Suprapubic skin (tissue), 4 donors: Measurements from ENCODE around the gene SUZ12. TPM values are rescaled to one million over a fixed set of nuclear protein-coding genes. Genes with fewer than 3 reads are reported as not detected.
"Not testable (repeated sequence)": the region's sequence is repeated elsewhere in the genome, so short reads cannot be mapped to it uniquely, and the experiment has no call there.

Experiments
- DNase-seq, 2 donors: peaks; one replicate each; pipeline ENCODE4 v3.0.0-alpha.2; 2019; ENCODE audit warnings: low spot score in 2 of 2
- H3K27ac ChIP-seq: fragments of 200-600 bp; sonication (generic); one replicate; pipeline ENCODE4 v1.5.1; 2019
- H3K27me3 ChIP-seq: fragments of 200-600 bp; sonication (generic); one replicate; pipeline ENCODE4 v1.5.1; 2019
- H3K36me3 ChIP-seq: fragments of 200-600 bp; sonication (generic); one replicate; pipeline ENCODE4 v1.5.1; 2019
- H3K4me1 ChIP-seq: fragments of 200-600 bp; sonication (generic); one replicate; pipeline ENCODE4 v1.5.1; 2019
- H3K4me3 ChIP-seq: fragments of 200-600 bp; sonication (generic); one replicate; pipeline ENCODE4 v1.5.1; 2019; ENCODE audit warnings: mild to moderate bottlenecking
- H3K9me3 ChIP-seq: fragments of 200-600 bp; sonication (generic); one replicate; pipeline ENCODE4 v1.5.1; 2019
- EP300 ChIP-seq: sonication (generic); formaldehyde crosslinking; IDR thresholded peaks from one replicate; pipeline ENCODE4 v1.6.1; 2017; ENCODE audit warnings: antibody characterized with exemption
- POLR2A ChIP-seq, 2 donors: fragments of 450-650 bp; IDR thresholded peaks; one replicate each; pipeline ENCODE4 v1.6.1; 2017; ENCODE audit warnings: antibody characterized with exemption in 2 of 2, mild to moderate bottlenecking in 2 of 2, moderate library complexity in 2 of 2
- POLR2AphosphoS5 ChIP-seq, 3 donors: sonication (generic); formaldehyde crosslinking; IDR thresholded peaks; one replicate each; pipeline ENCODE4 v1.6.1; 2017; ENCODE audit warnings: antibody characterized with exemption in 3 of 3
- WGBS: methylation state at CpG from one replicate; pipeline ENCODE4 v1.1.5; 2018; 5-methylcytosine and 5-hydroxymethylcytosine counted together
- total RNA-seq, 4 donors: library from RNA; depleted of rRNA; stranded (reverse); fragments of >200 nt; gene quantifications; one replicate each; pipeline ENCODE4 v1.1.0, GENCODE V29; 2016
- TF ChIP-seq, protein P1 (sequence below), 2 donors: fragments of 200-600 bp in 1 of 2; fragments of 450-650 bp in 1 of 2; sonication (generic) in 1 of 2; IDR thresholded peaks; one replicate each; pipeline ENCODE4 v1.5.1; 2016 to 2019; ENCODE audit warnings: antibody characterized with exemption in 2 of 2, mild to moderate bottlenecking in 1 of 2, moderate library complexity in 1 of 2

The SUZ12 gene
- total RNA-seq, 4 donors from 2014 or later = 11.5 to 24.4 (median 14.9) TPM

GRCh38 chr17:32021615-32021955 is 84.8 kb downstream of the SUZ12 start:
- Histone ChIP-seq H3K27ac (no peak overlapping the region), H3K4me3 (no peak overlapping the region), H3K4me1 (peaks cover 7% of the 10 kb centered on the region), H3K27me3 (no peaks in the 10 kb centered on the region), H3K9me3 (no peaks in the 10 kb centered on the region), H3K36me3 (peaks cover 29% of the 10 kb centered on the region)
- no peak for TF ChIP-seq EP300
- TF ChIP-seq, protein P1, sequence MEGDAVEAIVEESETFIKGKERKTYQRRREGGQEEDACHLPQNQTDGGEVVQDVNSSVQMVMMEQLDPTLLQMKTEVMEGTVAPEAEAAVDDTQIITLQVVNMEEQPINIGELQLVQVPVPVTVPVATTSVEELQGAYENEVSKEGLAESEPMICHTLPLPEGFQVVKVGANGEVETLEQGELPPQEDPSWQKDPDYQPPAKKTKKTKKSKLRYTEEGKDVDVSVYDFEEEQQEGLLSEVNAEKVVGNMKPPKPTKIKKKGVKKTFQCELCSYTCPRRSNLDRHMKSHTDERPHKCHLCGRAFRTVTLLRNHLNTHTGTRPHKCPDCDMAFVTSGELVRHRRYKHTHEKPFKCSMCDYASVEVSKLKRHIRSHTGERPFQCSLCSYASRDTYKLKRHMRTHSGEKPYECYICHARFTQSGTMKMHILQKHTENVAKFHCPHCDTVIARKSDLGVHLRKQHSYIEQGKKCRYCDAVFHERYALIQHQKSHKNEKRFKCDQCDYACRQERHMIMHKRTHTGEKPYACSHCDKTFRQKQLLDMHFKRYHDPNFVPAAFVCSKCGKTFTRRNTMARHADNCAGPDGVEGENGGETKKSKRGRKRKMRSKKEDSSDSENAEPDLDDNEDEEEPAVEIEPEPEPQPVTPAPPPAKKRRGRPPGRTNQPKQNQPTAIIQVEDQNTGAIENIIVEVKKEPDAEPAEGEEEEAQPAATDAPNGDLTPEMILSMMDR (IDR thresholded peaks at IDR 0.05) = no peak
- TF ChIP-seq POLR2AphosphoS5 (IDR thresholded peaks at IDR 0.05) = no peak
- no peak for TF ChIP-seq POLR2A (IDR thresholded peaks at IDR 0.05)
- WGBS = 80% methylated on average over 1 of the region's 7 CpGs
- no peak for DNase-seq

- 93% methylated on average over 3 of the region's 5 CpGs for WGBS
- H3K27ac ChIP-seq, H3K9me3 ChIP-seq, H3K4me1 ChIP-seq, H3K4me3 ChIP-seq, DNase-seq, H3K27me3 ChIP-seq: not testable (repeated sequence)
- peaks cover 29% of the 10 kb centered on the region for H3K36me3 ChIP-seq
These were observed 85.7 kb downstream of the SUZ12 start for GRCh38 chr17:32022554-32022953.

DNA sequence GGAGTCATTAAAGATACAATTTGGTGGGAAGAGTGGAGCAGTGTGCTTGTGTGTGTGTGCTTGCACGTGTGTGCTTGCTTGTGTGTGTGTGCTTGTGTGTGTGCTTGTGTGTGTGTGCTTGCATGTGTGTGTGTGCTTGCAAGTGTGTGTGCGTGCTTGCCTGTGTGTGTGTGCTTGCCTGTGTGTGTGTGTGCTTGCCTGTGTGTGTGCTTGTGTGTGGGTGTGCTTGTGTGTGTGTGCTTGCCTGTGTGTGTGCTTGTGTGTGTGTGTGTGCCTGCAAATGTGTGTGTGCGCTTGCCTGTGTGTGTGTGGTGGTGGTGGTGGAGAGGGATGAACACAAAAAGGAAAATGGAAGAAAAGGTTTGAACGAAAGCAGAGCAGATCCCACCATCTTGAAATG is 90.5 kb downstream of the SUZ12 start:
- H3K27me3 ChIP-seq, H3K9me3 ChIP-seq, H3K27ac ChIP-seq, H3K4me1 ChIP-seq, H3K4me3 ChIP-seq, DNase-seq: not testable (repeated sequence)
- H3K36me3 ChIP-seq = peaks cover 10% of the 10 kb centered on the region
- WGBS = 94% methylated on average over 4 of the region's 4 CpGs

DNA sequence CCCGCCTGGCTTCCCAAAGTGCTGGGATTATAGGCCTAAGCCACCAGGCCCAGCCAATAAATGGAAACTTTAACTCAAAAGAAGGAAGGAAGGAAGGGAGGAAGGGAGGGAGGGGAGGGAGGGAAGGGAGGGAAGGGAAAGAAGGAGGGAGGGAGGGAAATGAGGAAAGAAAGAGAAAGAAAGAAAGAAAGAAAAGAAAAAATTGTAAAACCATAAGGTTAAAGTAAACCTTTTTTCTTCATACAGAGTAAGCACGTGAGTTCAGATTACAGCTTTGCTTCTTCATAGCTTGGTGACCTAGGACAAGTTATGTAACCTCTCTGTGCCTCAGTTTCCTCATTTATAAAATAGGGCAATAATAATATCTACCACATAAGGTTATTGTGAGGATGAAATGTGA is 96.4 kb downstream of the SUZ12 start:
- peaks cover 45% of the 10 kb centered on the region for H3K36me3 ChIP-seq
- H3K27me3 ChIP-seq = no peaks in the 10 kb centered on the region
- H3K9me3 ChIP-seq = no peaks in the 10 kb centered on the region
- TF ChIP-seq, protein P1 (IDR thresholded peaks at IDR 0.05) = no peak
- no peak for TF ChIP-seq POLR2AphosphoS5 (IDR thresholded peaks at IDR 0.05)
- TF ChIP-seq EP300 = no peak
- no peak for TF ChIP-seq POLR2A (IDR thresholded peaks at IDR 0.05)
- no peak overlapping the region for H3K4me3 ChIP-seq
- 100% methylated on average over 2 of the region's 2 CpGs for WGBS
- H3K4me1 ChIP-seq = no peaks in the 10 kb centered on the region
- DNase-seq = no peak
- no peak overlapping the region for H3K27ac ChIP-seq

DNA sequence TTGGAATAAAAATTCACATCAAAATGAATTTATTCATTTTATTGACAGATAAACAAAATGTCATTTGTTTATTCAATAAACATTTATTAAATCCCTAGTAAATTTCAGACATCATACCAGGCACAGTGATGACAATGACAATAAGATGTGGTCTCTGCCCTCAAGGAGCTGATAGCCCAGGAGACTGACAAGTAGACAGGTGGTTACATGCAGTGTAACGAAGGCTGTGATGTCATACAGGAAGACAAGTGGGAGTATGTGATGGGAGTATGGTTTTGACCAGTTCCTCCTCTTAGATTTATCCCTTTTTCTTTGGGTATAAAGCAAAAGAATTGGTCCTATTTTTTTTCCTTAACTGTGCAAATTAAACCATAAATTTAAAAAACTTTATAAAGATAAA is 97.0 kb downstream of the SUZ12 start:
- not testable (repeated sequence) for H3K27me3 ChIP-seq, H3K27ac ChIP-seq, DNase-seq, H3K4me3 ChIP-seq, H3K9me3 ChIP-seq, H3K4me1 ChIP-seq
- peaks cover 49% of the 10 kb centered on the region for H3K36me3 ChIP-seq
- 77% methylated on average over 1 of the region's 1 CpG for WGBS

DNA sequence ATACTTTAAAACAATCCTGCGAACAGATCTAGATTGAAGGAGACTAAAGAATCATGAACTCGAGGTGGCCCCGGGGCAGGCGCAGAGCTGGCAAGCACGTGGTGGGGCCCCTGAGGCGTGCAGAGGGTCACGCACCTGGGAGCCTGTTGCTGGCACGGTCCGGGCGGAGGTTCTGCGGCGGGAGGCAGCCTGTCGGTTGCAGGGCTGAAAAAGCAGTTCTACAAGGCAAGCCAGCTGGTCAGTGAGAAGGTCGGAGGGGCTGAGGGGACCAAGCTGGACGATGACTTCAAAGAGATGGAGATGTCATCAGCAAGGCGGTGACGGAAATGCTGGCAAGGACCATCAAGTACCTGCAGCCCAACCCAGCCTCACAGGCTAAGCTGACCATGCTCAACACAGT is 103.4 kb downstream of the SUZ12 start:
- not testable (repeated sequence) for H3K4me1 ChIP-seq, H3K27ac ChIP-seq, H3K27me3 ChIP-seq, H3K4me3 ChIP-seq, DNase-seq, H3K9me3 ChIP-seq
- H3K36me3 ChIP-seq = peaks cover 55% of the 10 kb centered on the region
- 91% methylated on average over 17 of the region's 17 CpGs for WGBS

DNA sequence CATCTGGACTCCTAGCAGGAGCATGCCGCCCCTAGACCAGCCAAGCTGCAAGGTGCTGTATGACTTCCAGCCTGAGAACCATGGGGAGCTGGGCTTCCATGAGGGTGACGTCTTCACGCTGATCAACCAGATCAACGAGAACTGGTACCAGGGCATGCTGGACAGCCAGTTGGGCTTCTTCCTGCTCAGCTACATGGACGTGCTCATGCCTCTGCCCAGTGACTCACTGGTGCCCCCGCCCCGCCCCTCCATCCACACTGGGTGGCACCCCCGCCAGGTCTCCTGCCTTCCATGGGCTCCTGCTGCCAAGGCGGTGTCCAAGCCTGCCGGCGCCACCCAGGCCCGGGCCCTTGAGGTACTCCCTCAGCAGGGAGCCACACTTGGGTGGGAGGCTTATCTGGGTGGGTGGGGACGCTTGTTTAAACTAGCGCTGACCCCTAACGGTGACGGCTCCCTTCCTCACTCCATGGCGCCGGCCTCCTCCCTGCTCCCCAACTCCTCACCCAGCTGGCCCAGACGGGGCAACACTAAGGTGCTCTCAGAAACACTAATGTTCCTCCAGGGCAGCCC is 104.6 kb downstream of the SUZ12 start:
- WGBS = 96% methylated on average over 7 of the region's 19 CpGs
- not testable (repeated sequence) for H3K27ac ChIP-seq, H3K4me3 ChIP-seq, H3K4me1 ChIP-seq, DNase-seq, H3K27me3 ChIP-seq, H3K9me3 ChIP-seq
- H3K36me3 ChIP-seq = peaks cover 43% of the 10 kb centered on the region

- not testable (repeated sequence) for H3K4me3 ChIP-seq, H3K4me1 ChIP-seq, H3K27ac ChIP-seq, H3K9me3 ChIP-seq, H3K27me3 ChIP-seq, DNase-seq
- WGBS = 89% methylated on average over 8 of the region's 11 CpGs
- H3K36me3 ChIP-seq = peaks cover 36% of the 10 kb centered on the region
These were observed 105.5 kb downstream of the SUZ12 start for GRCh38 chr17:32042266-32042665.

DNA sequence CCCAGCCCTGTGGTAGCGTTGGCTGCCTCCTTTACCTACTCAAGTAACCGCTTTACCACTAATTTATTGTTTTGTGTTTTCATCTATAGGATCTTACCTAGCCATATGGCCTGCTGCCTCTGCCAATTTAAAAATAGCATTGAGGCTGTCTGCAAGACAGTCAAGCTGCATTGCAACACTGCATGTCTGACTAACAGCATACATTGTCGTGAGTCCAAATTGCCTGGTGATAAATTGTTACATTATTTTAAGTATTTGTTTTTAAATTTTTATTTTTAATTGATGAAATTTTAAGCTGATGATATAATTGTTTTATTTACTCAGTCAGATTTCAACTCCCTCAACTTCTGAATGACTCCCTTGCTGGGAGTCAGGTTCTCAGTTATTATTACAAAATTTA is 108.8 kb downstream of the SUZ12 start:
- H3K36me3 ChIP-seq = peaks cover 27% of the 10 kb centered on the region
- not testable (repeated sequence) for H3K27ac ChIP-seq, H3K4me3 ChIP-seq, H3K4me1 ChIP-seq, DNase-seq, H3K9me3 ChIP-seq, H3K27me3 ChIP-seq
- WGBS = 76% methylated on average over 3 of the region's 3 CpGs

GRCh38 chr17:32047663-32048062 is 110.9 kb downstream of the SUZ12 start:
- 96% methylated on average over 6 of the region's 6 CpGs for WGBS
- not testable (repeated sequence) for H3K27ac ChIP-seq, H3K9me3 ChIP-seq, H3K4me1 ChIP-seq, DNase-seq, H3K27me3 ChIP-seq, H3K4me3 ChIP-seq
- H3K36me3 ChIP-seq = peaks cover 15% of the 10 kb centered on the region
